ENCODE results near the gene CLSTN3. TPM values are rescaled to one million over a fixed set of nuclear protein-coding genes. Genes with fewer than 3 reads are reported as not detected.

Gene CLSTN3
- total and polyA plus RNA-seq, 2 of the 13 experiments (the other 11 are each of a cell fraction or from before 2014, with no cell fraction given) = 26.2 to 94.1 TPM

- H3K9ac ChIP-seq (ENCODE audit: insufficient read depth, low read depth, low read length) = no peak overlapping the region
- ATAC-seq (no peak), DNase-seq (ENCODE audit: low spot score) (no peak), FAIRE-seq (no peak)
- in situ Hi-C loops (cut with HindIII; ENCODE audit: extremely low pct_ligation_motif_present, low pct_unique_long_range_greater_than_20kb) = no loop called here
- no TSS peak for BruUV-seq (replicated peaks)
- 89% methylated on average over 19 of the region's 19 CpGs for WGBS (ENCODE audit: low lambda C conversion rate)
- CTCF ChIA-PET (ENCODE audit: low intra/inter-chr PET ratio, low total read pairs) = no interaction called here
- H3K79me2 ChIP-seq (ENCODE audit: insufficient read depth, low read length) = no peaks in the 10 kb centered on the region
- no peak overlapping the region for H3K4me3 ChIP-seq (replicated peaks in 1 of 3; ENCODE audit: insufficient read depth in 1 of 3, low read depth in 2 of 3, low read length in 3 of 3)
- no peaks in the 10 kb centered on the region for H3K9me3 ChIP-seq (ENCODE audit: low read length)
- no peak for TF ChIP-seq DNMT3B (CRISPR knock-in tag; conservative IDR thresholded peaks at IDR 0.05)
- peak; percentile 42 for TF ChIP-seq AGO2 (optimal IDR thresholded peaks at IDR 0.05; ENCODE audit: low read depth, low read length)
- POLR2A ChIA-PET = interaction anchor here (1.0 to 3.6 kb wide), 3 partner anchors 9 to 154 kb away, joined by 5 to 34 read pairs (median 6); partner anchors contain the start of genes C12orf57, C1RL and RNU7-1
- intact Hi-C loops (cut with micrococcal nuclease; ENCODE audit: unreplicated experiment) = no loop called here
- H3K36me3 ChIP-seq (replicated peaks in 1 of 2; ENCODE audit: control insufficient read depth in 1 of 2, insufficient read depth in 2 of 2, low read length in 2 of 2) = peaks cover 2 to 13% of the 10 kb centered on the region in 2 experiments; a peak in 4 of 5 replicates
- no peak overlapping the region for H3K4me2 ChIP-seq (ENCODE audit: low read depth, low read length)
- no peaks in the 10 kb centered on the region; the same call in 1 of the 2 replicates for H4K20me1 ChIP-seq (ENCODE audit: insufficient read depth, low read length)
- H3K27ac ChIP-seq (ENCODE audit: extremely low read length, insufficient read depth, low read length) = no peak overlapping the region
- no peak overlapping the region for H2AFZ ChIP-seq (ENCODE audit: low read length)
- H3K27me3 ChIP-seq (ENCODE audit: control insufficient read depth in 1 of 2, insufficient read depth in 2 of 2, low read length in 2 of 2) = no peaks in the 10 kb centered on the region
- H3K4me1 ChIP-seq (ENCODE audit: insufficient read depth, low read length) = peaks cover 20% of the 10 kb centered on the region
Measured at GRCh38 chr12:7096979-7097378, 33.2 kb upstream of the CLSTN3 start.

GRCh38 chr12:7099290-7099996 is 30.7 kb upstream of the CLSTN3 start:
- ATAC-seq = no peak
- no peak overlapping the region for H3K27ac ChIP-seq (ENCODE audit: extremely low read length, insufficient read depth, low read length)
- H3K9ac ChIP-seq (ENCODE audit: insufficient read depth, low read depth, low read length) = no peak overlapping the region
- no peak for TF ChIP-seq ZBTB10 (CRISPR knock-in tag; IDR thresholded peaks at IDR 0.05; ENCODE audit: borderline replicate concordance)
- no peak for TF ChIP-seq ZBTB44 (CRISPR knock-in tag; IDR thresholded peaks at IDR 0.05)
- no peak for TF ChIP-seq JARID2 (CRISPR knock-in tag; IDR thresholded peaks at IDR 0.05; ENCODE audit: insufficient replicate concordance)
- no peak for TF ChIP-seq ETV6 (CRISPR knock-in tag; conservative IDR thresholded peaks at IDR 0.05)
- TF ChIP-seq TARDBP (CRISPR knock-in tag; IDR thresholded peaks at IDR 0.05) = no peak
- no peak for TF ChIP-seq RELA (CRISPR knock-in tag; IDR thresholded peaks at IDR 0.05)
- no peak for TF ChIP-seq ZNF616 (CRISPR knock-in tag; IDR thresholded peaks at IDR 0.05; ENCODE audit: low read depth)
- ChIA-PET CTCF (ENCODE audit: low intra/inter-chr PET ratio, low total read pairs) (no interaction called here), POLR2A (interaction anchor here (1.2 to 1.6 kb wide), 3 partner anchors 8 to 155 kb away, joined by 3 to 8 read pairs (median 5); partner anchors contain the start of genes C12orf57 and RNU7-1)
- intact Hi-C loops (cut with micrococcal nuclease; ENCODE audit: unreplicated experiment) (no loop called here), in situ Hi-C loops (cut with HindIII; ENCODE audit: extremely low pct_ligation_motif_present, low pct_unique_long_range_greater_than_20kb) (no loop called here)
- H2AFZ ChIP-seq (ENCODE audit: low read length) = no peak overlapping the region
- FAIRE-seq = no peak
- BruUV-seq (replicated peaks) = no TSS peak
- no peaks in the 10 kb centered on the region for H3K27me3 ChIP-seq (ENCODE audit: control insufficient read depth in 1 of 2, insufficient read depth in 2 of 2, low read length in 2 of 2)
- DNase-seq (ENCODE audit: low spot score) = no peak
- WGBS (ENCODE audit: low lambda C conversion rate) = 97% methylated on average over 8 of the region's 9 CpGs
- H3K79me2 ChIP-seq (ENCODE audit: insufficient read depth, low read length) = no peaks in the 10 kb centered on the region
- H3K9me3 ChIP-seq (ENCODE audit: low read length) = no peaks in the 10 kb centered on the region
- H3K36me3 ChIP-seq (replicated peaks in 1 of 2; ENCODE audit: control insufficient read depth in 1 of 2, insufficient read depth in 2 of 2, low read length in 2 of 2) = peaks cover 6 to 13% of the 10 kb centered on the region in 2 experiments; a peak in 4 of 5 replicates
- H3K4me1 ChIP-seq (ENCODE audit: insufficient read depth, low read length) = peaks cover 15% of the 10 kb centered on the region
- no peaks in the 10 kb centered on the region; the same call in 1 of the 2 replicates for H4K20me1 ChIP-seq (ENCODE audit: insufficient read depth, low read length)
- H3K4me2 ChIP-seq (ENCODE audit: low read depth, low read length) = no peak overlapping the region
- no peak overlapping the region for H3K4me3 ChIP-seq (replicated peaks in 1 of 3; ENCODE audit: insufficient read depth in 1 of 3, low read depth in 2 of 3, low read length in 3 of 3)

Measured in HepG2 (cell line).